ENCODE measurements around the gene DACH1. TPM values are rescaled to one million over a fixed set of nuclear protein-coding genes. Genes with fewer than 3 reads are reported as not detected.

The DACH1 gene
- total RNA-seq (1 to 10 TPM; 1.2 to 3.8 (median 2.2) TPM), polyA plus RNA-seq (1 to 10 TPM; 1.2 TPM)
- long read RNA-seq, donor 1, full-length matches to known transcripts, result 4 of 7 reads
- long read RNA-seq, donor 1, partial matches to known transcripts, result 1 of 7 reads
- long read RNA-seq, donor 1, other reads (novel, unspliced or antisense), result 2 of 7 reads
- long read RNA-seq, donor 2, full-length matches to known transcripts, result 2 of 2 reads
- long read RNA-seq, donor 2, partial matches to known transcripts, result 0 of 2 reads
- long read RNA-seq, donor 2, other reads (novel, unspliced or antisense), result 0 of 2 reads
- long read RNA-seq, donor 3, full-length matches to known transcripts, result 2 of 3 reads
- long read RNA-seq, donor 3, partial matches to known transcripts, result 1 of 3 reads
- long read RNA-seq, donor 3, other reads (novel, unspliced or antisense), result 0 of 3 reads

- peaks cover 0 to 20% (median 5%) of the 10 kb centered on the region in 12 donors for H3K4me1 ChIP-seq
- H3K27ac ChIP-seq, result peak within 1 kb of the TSS in 11 of 12 donors; percentile 56 to 88 (median 76)
- ATAC-seq, result peak; percentile 68 to 82 (median 80)
- DNase-seq, result peak; percentile 56 to 70 (median 68)
- H3K27me3 ChIP-seq, result peaks cover 0 to 26% (median 8%) of the 10 kb centered on the region in 9 donors
- TF ChIP-seq CTCF (IDR thresholded peaks at IDR 0.05) (no peak), POLR2A (IDR thresholded peaks at IDR 0.05) (no peak)
- intact Hi-C loops (cut with DNase I), result loop anchor here in 6 of 10 donors (5.0 to 10.0 kb wide), 10 partner anchors 72 to 622 kb away; no protein-coding TSS in a partner anchor
- peak within 1 kb of the TSS; percentile 62 to 90 (median 76) for H3K4me3 ChIP-seq
- WGBS, 4 donors, result 1 to 2% (median 1%) methylated on average over 30 of the region's 30 CpGs
- H3K36me3 ChIP-seq, result no peaks in the 10 kb centered on the region
- H3K9me3 ChIP-seq, result no peaks in the 10 kb centered on the region
Observed at GRCh38 chr13:71867131-71867814, at the start of gene DACH1. Gene DACH1, minus strand, starts transcription at chr13:71867204.

GRCh38 chr13:71913717-71914116, 46.7 kb upstream of the DACH1 start:
- no peak overlapping the region for H3K27ac ChIP-seq
- H3K4me3 ChIP-seq, result no peak overlapping the region
- H3K27me3 ChIP-seq, result no peaks in the 10 kb centered on the region
- H3K9me3 ChIP-seq, result no peaks in the 10 kb centered on the region
- intact Hi-C loops (cut with DNase I), result no loop called here
- TF ChIP-seq POLR2A (IDR thresholded peaks at IDR 0.05) (no peak), CTCF (IDR thresholded peaks at IDR 0.05) (no peak)
- ATAC-seq, result no peak
- no peaks in the 10 kb centered on the region for H3K4me1 ChIP-seq
- 92 to 100% (median 95%) methylated on average over 3 of the region's 3 CpGs for WGBS, 4 donors
- DNase-seq, result no peak
- no peaks in the 10 kb centered on the region for H3K36me3 ChIP-seq

- DNase-seq (no peak), ATAC-seq (no peak)
- intact Hi-C loops (cut with DNase I), result no loop called here
- Histone ChIP-seq H3K9me3 (no peaks in the 10 kb centered on the region), H3K27me3 (no peaks in the 10 kb centered on the region), H3K36me3 (no peaks in the 10 kb centered on the region), H3K27ac (no peak overlapping the region), H3K4me3 (no peak overlapping the region), H3K4me1 (no peaks in the 10 kb centered on the region)
- TF ChIP-seq CTCF (IDR thresholded peaks at IDR 0.05) (no peak), POLR2A (IDR thresholded peaks at IDR 0.05) (no peak)
Observed at GRCh38 chr13:71912524-71912923, 45.5 kb upstream of the DACH1 start.

GRCh38 chr13:71906448-71906847, 39.4 kb upstream of the DACH1 start:
- no peaks in the 10 kb centered on the region for H3K9me3 ChIP-seq
- H3K4me1 ChIP-seq, result no peaks in the 10 kb centered on the region

More at GRCh38 chr13:71906448-71906847, 39.4 kb upstream of the DACH1 start:
- Histone ChIP-seq H3K4me3 (no peak overlapping the region), H3K27ac (no peak overlapping the region), H3K27me3 (no peaks in the 10 kb centered on the region), H3K36me3 (no peaks in the 10 kb centered on the region)
- ATAC-seq (no peak), DNase-seq (no peak)
- intact Hi-C loops (cut with DNase I), result no loop called here
- 69 to 78% (median 71%) methylated on average over 1 of the region's 1 CpG for WGBS, 4 donors
- TF ChIP-seq POLR2A (IDR thresholded peaks at IDR 0.05) (no peak), CTCF (IDR thresholded peaks at IDR 0.05) (no peak)
